A549 (cell line): ENCODE results near the gene ZNF43. TPM values are rescaled to one million over a fixed set of nuclear protein-coding genes. Genes with fewer than 3 reads are reported as not detected.

Experiments used
- ATAC-seq, 2 experiments: fragments of 200-7000 bp in 1 of 2; fragments of >200 bp in 1 of 2; cut with Nextera tagmentation in 1 of 2; cut with Tn5 transposase in 1 of 2; 3 replicates each; pipeline versions ENCODE4 v1.8.0 to v1.9.1; 2018 to 2020; ENCODE audit warnings: mild to moderate bottlenecking in 1 of 2, moderate library complexity in 1 of 2
- CTCF ChIA-PET: fragments of 300-600 bp; sonication (Branson Sonifier 250); formaldehyde crosslinking; extraction: SDS; loops from one replicate; lab custom pipeline; 2021; ENCODE audit warnings: antibody characterized with exemption, inconsistent platforms; lab: Yijun Ruan, JAX
- POLR2A ChIA-PET: fragments of 350-600 bp; formaldehyde crosslinking; extraction: SDS; loops from one replicate; lab custom pipeline; 2021; ENCODE audit warnings: antibody characterized with exemption, inconsistent platforms; lab: Yijun Ruan, JAX
- DNase-seq, 2 experiments: peaks; one replicate each; pipeline versions ENCODE4 v3.0.0 to v3.0.0-alpha.2; 2011 to 2016; ENCODE audit warnings: low read depth in 1 of 2, low spot score in 1 of 2
- FAIRE-seq: peaks from 2 replicates; lab custom pipeline; 2011; peaks lifted over from hg19 to GRCh38; lab: Jason Lieb, UNC
- H3K27ac ChIP-seq, 2 experiments: fragments of >200 bp; sonication (Bioruptor Twin); formaldehyde crosslinking; 3 replicates each; pipeline ENCODE4 v1.5.1; 2016 to 2017
- H3K4me1 ChIP-seq: fragments of >200 bp; sonication (Bioruptor Twin); formaldehyde crosslinking; 3 replicates; pipeline ENCODE4 v1.6.1; 2016
- H3K4me2 ChIP-seq: fragments of >200 bp; sonication (Bioruptor Twin); formaldehyde crosslinking; 3 replicates; pipeline ENCODE4 v1.6.1; 2016
- H3K4me3 ChIP-seq: fragments of >200 bp; sonication (Bioruptor Twin); formaldehyde crosslinking; 3 replicates; pipeline ENCODE4 v1.5.1; 2016
- H3K9me3 ChIP-seq: fragments of >200 bp; sonication (Bioruptor Twin); formaldehyde crosslinking; 3 replicates; pipeline ENCODE4 v1.6.1; 2016
- ATOH8 ChIP-seq: fragments of 250-450 bp; sonication (Bioruptor Pico); IDR thresholded peaks from 2 replicates; pipeline ENCODE4 v1.5.0; 2020; ENCODE audit warnings: low read depth, mild to moderate bottlenecking, moderate library complexity
- BCL3 ChIP-seq: fragments of >200 bp; sonication (Bioruptor Twin); formaldehyde crosslinking; IDR thresholded peaks from 3 replicates; pipeline ENCODE4 v1.6.1; 2016
- BHLHE40 ChIP-seq: IDR thresholded peaks from 2 replicates; pipeline ENCODE4 v1.6.1; 2012; ENCODE audit warnings: low read depth, low read length, inconsistent platforms
- CBX8 ChIP-seq: fragments of 200-600 bp; sonication (generic); IDR thresholded peaks from 2 replicates; pipeline ENCODE4 v1.6.1; 2016
- CHD2 ChIP-seq: fragments of 150-350 bp; IDR thresholded peaks from 2 replicates; pipeline ENCODE4 v1.6.1; 2014; ENCODE audit warnings: low read length; ENCODE audit not compliant: partially characterized antibody
- CHD4 ChIP-seq: fragments of 200-600 bp; sonication (generic); IDR thresholded peaks from 2 replicates; pipeline ENCODE4 v1.6.1; 2016; ENCODE audit warnings: antibody characterized with exemption, mild to moderate bottlenecking, borderline replicate concordance
- EHF ChIP-seq: fragments of 250-450 bp; sonication (Bioruptor Pico); IDR thresholded peaks from 2 replicates; pipeline ENCODE4 v1.5.0; 2020; ENCODE audit warnings: mild to moderate bottlenecking
- EHMT2 ChIP-seq: fragments of 200-600 bp; sonication (generic); IDR thresholded peaks from 2 replicates; pipeline ENCODE4 v1.6.1; 2016; ENCODE audit warnings: antibody characterized with exemption, low read depth, mild to moderate bottlenecking, moderate library complexity
- EP300 ChIP-seq, 2 experiments: fragments of >200 bp; sonication (Bioruptor Twin); formaldehyde crosslinking; IDR thresholded peaks; 2 replicates in 1 of 2; 3 replicates in 1 of 2; pipeline ENCODE4 v1.6.1; 2016 to 2017
- FOSL2 ChIP-seq, 2 experiments: fragments of 450-650 bp in 1 of 2; fragments of >200 bp in 1 of 2; sonication (Bioruptor Twin) in 1 of 2; formaldehyde crosslinking; IDR thresholded peaks; 2 replicates each; pipeline versions ENCODE4 v1.5.0 to v1.6.1; 2016 to 2020; ENCODE audit warnings: mild to moderate bottlenecking in 1 of 2, moderate library complexity in 1 of 2
- HDAC2 ChIP-seq: fragments of 200-600 bp; sonication (generic); IDR thresholded peaks from 2 replicates; pipeline ENCODE4 v1.6.1; 2016
- HEYL ChIP-seq: fragments of 250-450 bp; sonication (Bioruptor Pico); IDR thresholded peaks from 2 replicates; pipeline ENCODE4 v1.8.0; 2021; ENCODE audit warnings: mild to moderate bottlenecking, moderate library complexity
- HMGXB4 ChIP-seq: fragments of 250-450 bp; sonication (Bioruptor Pico); IDR thresholded peaks from 2 replicates; pipeline ENCODE4 v1.5.0; 2021; ENCODE audit warnings: mild to moderate bottlenecking, moderate library complexity, borderline replicate concordance
- HOXA7 ChIP-seq: fragments of 250-450 bp; sonication (Bioruptor Pico); IDR thresholded peaks from 2 replicates; pipeline ENCODE4 v1.5.0; 2020; ENCODE audit warnings: mild to moderate bottlenecking, moderate library complexity
- HOXB5 ChIP-seq: fragments of 250-450 bp; sonication (Bioruptor Pico); IDR thresholded peaks from 2 replicates; pipeline ENCODE4 v1.5.0; 2020; ENCODE audit warnings: mild to moderate bottlenecking, moderate library complexity
- KDM5A ChIP-seq: fragments of 200-600 bp; sonication (generic); IDR thresholded peaks from 2 replicates; pipeline ENCODE4 v1.6.1; 2016; ENCODE audit warnings: antibody characterized with exemption, mild to moderate bottlenecking
- MAFK ChIP-seq: fragments of 450-650 bp; IDR thresholded peaks from 2 replicates; pipeline ENCODE4 v1.6.1; 2014; ENCODE audit not compliant: partially characterized antibody
- MAZ ChIP-seq: fragments of 150-350 bp; IDR thresholded peaks from 2 replicates; pipeline ENCODE4 v1.6.1; 2014; ENCODE audit warnings: antibody characterized with exemption, low read depth, low read length, borderline replicate concordance
- MYC ChIP-seq: IDR thresholded peaks from 2 replicates; pipeline ENCODE4 v1.6.1; 2012; ENCODE audit warnings: mild to moderate bottlenecking, inconsistent platforms, low read length, improper control_type of control experiment, borderline replicate concordance
- NPAS2 ChIP-seq: fragments of 250-450 bp; sonication (Bioruptor Pico); IDR thresholded peaks from 2 replicates; pipeline ENCODE4 v1.8.0; 2022; ENCODE audit warnings: mild to moderate bottlenecking, moderate library complexity, borderline replicate concordance
- PHF8 ChIP-seq: fragments of 200-600 bp; sonication (generic); IDR thresholded peaks from 2 replicates; pipeline ENCODE4 v1.6.1; 2016; ENCODE audit warnings: low read depth, mild to moderate bottlenecking, antibody characterized with exemption, moderate library complexity, borderline replicate concordance
- POLR2A ChIP-seq: IDR thresholded peaks from 2 replicates; pipeline ENCODE4 v1.6.1; 2012; ENCODE audit warnings: mild to moderate bottlenecking, low read length
- POLR2AphosphoS2 ChIP-seq: conservative IDR thresholded peaks from 2 replicates; pipeline ENCODE4 v1.6.1; 2012; ENCODE audit warnings: low read length, improper control_type of control experiment, inconsistent platforms
- SREBF2 ChIP-seq: fragments of 450-650 bp; IDR thresholded peaks from 2 replicates; pipeline ENCODE4 v1.6.1; 2014; ENCODE audit warnings: mild to moderate bottlenecking, moderate library complexity
- USF2 ChIP-seq: fragments of 450-650 bp; IDR thresholded peaks from 2 replicates; pipeline ENCODE4 v1.6.1; 2014; ENCODE audit warnings: antibody characterized with exemption
- ZNF302 ChIP-seq: fragments of 250-450 bp; sonication (Bioruptor Pico); IDR thresholded peaks from 2 replicates; pipeline ENCODE4 v1.9.0; 2021; ENCODE audit warnings: inconsistent platforms, mild to moderate bottlenecking, moderate library complexity
- WGBS: methylation state at CpG from one replicate; pipeline ENCODE4 v1.1.6; 2017; ENCODE audit errors: missing lambda C conversion rate; 5-methylcytosine and 5-hydroxymethylcytosine counted together
- polyA plus RNA-seq, 4 experiments: library from polyadenylated mRNA; depleted of rRNA in 3 of 4; stranded (reverse); fragments of >200 nt; fragmentation: RNase III in 1 of 4; extraction: RNeasy Plus Mini Kit Qiagen cat#74134 plus additional on column Dnase treatment in 1 of 4; gene quantifications; 2 replicates in 3 of 4; 3 replicates in 1 of 4; pipeline ENCODE4 v1.2.3, GENCODE V29; 2011 to 2017
- TF ChIP-seq, protein P1 (sequence below): fragments of 150-350 bp; IDR thresholded peaks from 2 replicates; pipeline ENCODE4 v1.6.1; 2014; ENCODE audit warnings: low read depth, mild to moderate bottlenecking, low read length

The ZNF43 gene
- polyA plus RNA-seq, 2 of the 4 experiments (the other 2 are of a cell fraction) = 9.6 to 10.0 TPM

DNA sequence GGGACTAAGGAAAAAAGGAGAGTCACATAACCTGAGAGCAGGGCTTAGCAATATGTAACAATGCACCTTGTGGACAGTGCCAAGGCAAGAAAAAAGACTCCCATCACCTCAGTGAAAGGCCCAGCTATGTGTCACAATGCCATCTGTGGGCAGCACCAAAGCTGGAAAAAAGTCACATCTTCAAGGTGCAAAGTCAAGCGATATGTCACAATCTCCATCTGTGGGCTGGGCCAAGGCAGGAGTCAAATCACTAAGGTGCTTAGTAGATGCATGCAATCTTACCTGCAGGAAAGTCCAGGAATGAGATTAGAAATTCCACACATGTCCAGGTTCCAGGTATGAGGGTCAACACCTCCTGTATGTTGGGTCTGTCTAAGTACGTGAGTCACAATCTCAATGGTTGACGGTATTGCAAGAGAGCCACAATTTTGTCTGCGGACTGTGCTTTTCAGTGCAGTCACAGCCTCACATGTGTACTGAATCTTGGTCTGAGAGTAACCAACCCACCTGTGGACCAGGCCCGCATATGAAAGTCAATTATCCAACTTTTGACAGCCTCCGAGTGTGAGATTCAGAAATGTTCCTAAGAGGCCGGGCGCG lies 14.8 kb upstream of the ZNF43 start:
- Histone ChIP-seq H3K9me3 (peaks cover 17% of the 10 kb centered on the region), H3K27ac (peak overlapping the region in 1 of 2 experiments; percentile 84; a peak in 4 of 6 replicates), H3K4me3 (peak overlapping the region; percentile 66), H3K4me2 (peak overlapping the region; percentile 54), H3K4me1 (0 out of 3 replicates have a peak, but pooled peaks cover 3% of the 10 kb centered on the region)
- 85% methylated on average over 9 of the region's 9 CpGs for WGBS
- ATAC-seq (no peak), FAIRE-seq (no peak), DNase-seq (no peak)
- TF ChIP-seq HOXB5 = no peak
- TF ChIP-seq HMGXB4 = no peak
- TF ChIP-seq EHF (CRISPR knock-in tag) = no peak
- no peak for TF ChIP-seq MAFK
- no peak for TF ChIP-seq HOXA7 (CRISPR knock-in tag)
- TF ChIP-seq BHLHE40 = no peak
- no peak for TF ChIP-seq POLR2A
- TF ChIP-seq HEYL (CRISPR knock-in tag) = no peak
- TF ChIP-seq CHD4 = no peak
- no peak for TF ChIP-seq BCL3
- TF ChIP-seq MAZ = no peak
- no peak for TF ChIP-seq KDM5A
- POLR2A ChIA-PET = interaction anchor here (1.8 kb wide), 1 partner anchor 15 kb away, joined by 39 read pairs; the partner anchor contains the start of gene ZNF43
- CTCF ChIA-PET = no interaction called here

DNA sequence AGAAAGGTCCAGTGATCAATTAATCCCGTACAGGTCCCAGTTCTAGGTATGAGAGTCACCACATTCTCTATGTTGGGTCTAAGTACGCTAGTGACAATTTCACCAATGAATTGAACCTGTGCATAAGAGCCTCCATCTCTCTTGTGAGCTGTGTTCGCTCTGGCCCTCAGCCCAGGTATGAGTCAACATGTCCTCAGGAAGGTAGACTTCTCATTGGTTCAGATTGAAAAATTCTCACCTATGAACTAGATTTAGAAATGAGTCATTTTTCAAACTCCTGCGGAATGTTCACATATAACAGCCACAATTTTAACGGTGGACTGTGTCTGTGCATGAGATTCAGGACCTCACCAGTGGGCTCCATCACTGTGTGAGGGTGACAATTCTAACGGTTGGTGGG lies 12.7 kb upstream of the ZNF43 start:
- DNase-seq (peak; percentile 8 to 56), ATAC-seq (no peak), FAIRE-seq (no peak)
- Histone ChIP-seq H3K27ac (no peak overlapping the region), H3K4me1 (0 out of 3 replicates have a peak, but pooled peaks cover 3% of the 10 kb centered on the region), H3K4me2 (0 out of 3 replicates have a peak overlapping the region, but pooled peaks have one; percentile 7), H3K4me3 (no peak overlapping the region), H3K9me3 (peaks cover 11% of the 10 kb centered on the region; the same call in 2 of the 3 replicates)
- POLR2A ChIA-PET = interaction anchor here (1.0 kb wide), 1 partner anchor 13 kb away, joined by 4 read pairs; the partner anchor contains the start of gene ZNF43
- WGBS = 29% methylated on average over 6 of the region's 6 CpGs
- TF ChIP-seq FOSL2 (IDR thresholded peaks at IDR 0.05) (no peak), FOSL2 (CRISPR knock-in tag; IDR thresholded peaks at IDR 0.05) (0 out of 2 replicates have a peak, but pooled peaks have one; percentile 41), ATOH8 (CRISPR knock-in tag) (no peak), POLR2AphosphoS2 (no peak)
- CTCF ChIA-PET = no interaction called here

DNA sequence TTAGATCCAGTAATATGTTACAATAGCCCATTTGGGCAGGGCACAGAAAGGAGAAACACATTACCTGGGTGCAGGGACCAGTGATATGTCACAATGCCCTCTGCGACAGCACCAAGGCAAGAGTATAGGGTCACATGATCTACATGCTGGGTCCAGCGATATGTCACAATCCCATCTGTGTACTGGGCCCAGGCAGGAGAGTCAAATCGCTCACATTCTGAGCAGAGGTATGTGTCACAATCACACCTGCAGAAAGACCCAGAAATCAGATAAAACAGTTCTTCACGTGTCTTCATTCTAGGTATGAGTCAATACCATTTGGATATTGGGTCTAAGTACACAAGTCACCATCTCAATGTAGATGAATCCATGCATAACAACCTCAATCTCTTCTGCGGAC lies 7.1 kb upstream of the ZNF43 start:
- H3K4me3 ChIP-seq = no peak overlapping the region
- FAIRE-seq = no peak
- TF ChIP-seq ZNF302 (CRISPR knock-in tag) = no peak
- TF ChIP-seq MAZ = no peak
- TF ChIP-seq SREBF2 = no peak
- TF ChIP-seq EHMT2 = no peak
- TF ChIP-seq CHD2 = no peak
- no peak for TF ChIP-seq EP300 (IDR thresholded peaks at IDR 0.05)
- no peak for TF ChIP-seq MYC
- TF ChIP-seq, protein P1, sequence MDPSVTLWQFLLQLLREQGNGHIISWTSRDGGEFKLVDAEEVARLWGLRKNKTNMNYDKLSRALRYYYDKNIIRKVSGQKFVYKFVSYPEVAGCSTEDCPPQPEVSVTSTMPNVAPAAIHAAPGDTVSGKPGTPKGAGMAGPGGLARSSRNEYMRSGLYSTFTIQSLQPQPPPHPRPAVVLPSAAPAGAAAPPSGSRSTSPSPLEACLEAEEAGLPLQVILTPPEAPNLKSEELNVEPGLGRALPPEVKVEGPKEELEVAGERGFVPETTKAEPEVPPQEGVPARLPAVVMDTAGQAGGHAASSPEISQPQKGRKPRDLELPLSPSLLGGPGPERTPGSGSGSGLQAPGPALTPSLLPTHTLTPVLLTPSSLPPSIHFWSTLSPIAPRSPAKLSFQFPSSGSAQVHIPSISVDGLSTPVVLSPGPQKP = no peak
- TF ChIP-seq PHF8 = no peak
- TF ChIP-seq CBX8 = no peak
- no peak for TF ChIP-seq HDAC2
- TF ChIP-seq USF2 = no peak
- no peak for TF ChIP-seq NPAS2 (CRISPR knock-in tag)
- TF ChIP-seq, all 56 proteins: peak for 0
- H3K27ac ChIP-seq = no peak overlapping the region
- ATAC-seq (no peak), DNase-seq (no peak)
- H3K4me2 ChIP-seq = no peak overlapping the region
- H3K4me1 ChIP-seq = no peaks in the 10 kb centered on the region
- no peaks in the 10 kb centered on the region; the same call in 2 of the 3 replicates for H3K9me3 ChIP-seq
- 61% methylated on average over 5 of the region's 5 CpGs for WGBS
- ChIA-PET POLR2A (no interaction called here), CTCF (no interaction called here)
